ENCODE measurements around the gene SYVN1.
"Not testable (repeated sequence)": the region's sequence is repeated elsewhere in the genome, so short reads cannot be mapped to it uniquely, and the experiment has no call there.

The SYVN1 gene
- total RNA-seq, result 44.4 to 69.2 (median 55.6) reads per million in 9 experiments

GRCh38 chr11:65134240-65134951 lies at the start of gene SYVN1:
TSS of gene SYVN1 (minus strand) at chr11:65134519. CDS start at chr11:65133601, 918 bp downstream.
- Mint-ChIP-seq H3K27ac (peak within 1 kb of the TSS; percentile 100), H3K4me3 (peak within 1 kb of the TSS; percentile 98 to 99), H3K9me3 (no peaks in the 10 kb centered on the region), H3K4me1 (ENCODE audit: low read depth in 2 of 2) (peaks cover 32 to 38% of the 10 kb centered on the region in 2 donors), H3K36me3 (ENCODE audit: insufficient read depth) (peaks cover 61% of the 10 kb centered on the region), H3K27me3 (no peaks in the 10 kb centered on the region)
- DNase-seq (peak; percentile 88 to 91 (median 89)), ATAC-seq (replicated peaks) (peak; percentile 80)

- peaks cover 17% of the 10 kb centered on the region for H3K36me3 Mint-ChIP-seq (ENCODE audit: insufficient read depth)
- H3K9me3 Mint-ChIP-seq, result no peaks in the 10 kb centered on the region
- H3K4me3 Mint-ChIP-seq, result peak overlapping the region; percentile 33 to 56
- H3K4me1 Mint-ChIP-seq (ENCODE audit: low read depth in 2 of 2), result peaks cover 23 to 27% of the 10 kb centered on the region in 2 donors
- DNase-seq (no peak), ATAC-seq (replicated peaks) (no peak)
- peak overlapping the region; percentile 89 to 95 for H3K27ac Mint-ChIP-seq
- no peaks in the 10 kb centered on the region for H3K27me3 Mint-ChIP-seq
These were observed 49.0 kb upstream of the SYVN1 start for GRCh38 chr11:65183201-65183891.

GRCh38 chr11:65182258-65183170 lies 48.2 kb upstream of the SYVN1 start:
- peaks cover 13% of the 10 kb centered on the region for H3K36me3 Mint-ChIP-seq (ENCODE audit: insufficient read depth)
- no peaks in the 10 kb centered on the region for H3K9me3 Mint-ChIP-seq
- no peaks in the 10 kb centered on the region for H3K27me3 Mint-ChIP-seq
- peak overlapping the region; percentile 89 to 95 for H3K4me3 Mint-ChIP-seq
- ATAC-seq (replicated peaks), result no peak
- peaks cover 23 to 27% of the 10 kb centered on the region in 2 donors for H3K4me1 Mint-ChIP-seq (ENCODE audit: low read depth in 2 of 2)
- peak overlapping the region; percentile 89 to 95 for H3K27ac Mint-ChIP-seq
- DNase-seq, result no peak

- peak within 1 kb of the TSS; percentile 89 to 95 for H3K4me3 Mint-ChIP-seq
These were observed 47.4 kb upstream of the SYVN1 start, which contains the start of gene CAPN1 for GRCh38 chr11:65181569-65182257. TSS of gene CAPN1 (plus strand) at chr11:65181928. CDS start at chr11:65182702, 774 bp downstream.

GRCh38 chr11:65180877-65181568 lies 46.7 kb upstream of the SYVN1 start:
- DNase-seq (peak; percentile 47 to 49 (median 48)), ATAC-seq (replicated peaks) (peak; percentile 79)
- peaks cover 4% of the 10 kb centered on the region for H3K36me3 Mint-ChIP-seq (ENCODE audit: insufficient read depth)
- no peaks in the 10 kb centered on the region for H3K9me3 Mint-ChIP-seq
- H3K4me1 Mint-ChIP-seq (ENCODE audit: low read depth in 2 of 2), result peaks cover 16 to 27% of the 10 kb centered on the region in 2 donors
- peak overlapping the region; percentile 89 to 95 for H3K27ac Mint-ChIP-seq
- H3K4me3 Mint-ChIP-seq, result peak overlapping the region; percentile 89 to 95
- H3K27me3 Mint-ChIP-seq, result no peaks in the 10 kb centered on the region

More at GRCh38 chr11:65181569-65182257, 47.4 kb upstream of the SYVN1 start, which contains the start of gene CAPN1:
- Mint-ChIP-seq H3K4me1 (ENCODE audit: low read depth in 2 of 2) (peaks cover 20 to 27% of the 10 kb centered on the region in 2 donors), H3K27me3 (no peaks in the 10 kb centered on the region), H3K36me3 (ENCODE audit: insufficient read depth) (peaks cover 7% of the 10 kb centered on the region), H3K27ac (peak within 1 kb of the TSS; percentile 89 to 95), H3K9me3 (no peaks in the 10 kb centered on the region)
- ATAC-seq (replicated peaks) (peak; percentile 72), DNase-seq (peak; percentile 43 to 48 (median 46))

GRCh38 chr11:65174571-65175010 lies 40.3 kb upstream of the SYVN1 start:
- DNase-seq; H3K27ac Mint-ChIP-seq; H3K4me3 Mint-ChIP-seq; H3K36me3 Mint-ChIP-seq (ENCODE audit: insufficient read depth); H3K27me3 Mint-ChIP-seq; ATAC-seq (replicated peaks); H3K4me1 Mint-ChIP-seq (ENCODE audit: low read depth in 2 of 2); H3K9me3 Mint-ChIP-seq: not testable (repeated sequence)

GRCh38 chr11:65172600-65172999 lies 38.3 kb upstream of the SYVN1 start:
- no peak overlapping the region for H3K4me3 Mint-ChIP-seq
- H3K27ac Mint-ChIP-seq, result no peak overlapping the region
- ATAC-seq (replicated peaks) (no peak), DNase-seq (no peak)
- H3K27me3 Mint-ChIP-seq, result no peaks in the 10 kb centered on the region
- H3K9me3 Mint-ChIP-seq, result no peaks in the 10 kb centered on the region
- H3K36me3 Mint-ChIP-seq (ENCODE audit: insufficient read depth), result no peaks in the 10 kb centered on the region
- H3K4me1 Mint-ChIP-seq (ENCODE audit: low read depth in 2 of 2), result peaks cover 0 to 7% of the 10 kb centered on the region in 2 donors

GRCh38 chr11:65170058-65170534 lies 35.8 kb upstream of the SYVN1 start, which contains the start of gene SPDYC:
TSS of gene SPDYC (plus strand) at chr11:65170233. CDS start at chr11:65171358, 1,125 bp downstream.
- no peak for ATAC-seq (replicated peaks)
- Mint-ChIP-seq H3K9me3 (no peaks in the 10 kb centered on the region), H3K4me3 (peak within 1 kb of the TSS in 1 of 2 donors; percentile 1)

GRCh38 chr11:65169164-65169641 lies 34.9 kb upstream of the SYVN1 start:
- Mint-ChIP-seq H3K4me1 (ENCODE audit: low read depth in 2 of 2) (peaks cover 0 to 7% of the 10 kb centered on the region in 2 donors), H3K9me3 (no peaks in the 10 kb centered on the region), H3K27me3 (no peaks in the 10 kb centered on the region), H3K4me3 (peak overlapping the region in 1 of 2 donors; percentile 1), H3K27ac (peak overlapping the region in 1 of 2 donors; percentile 53), H3K36me3 (ENCODE audit: insufficient read depth) (no peaks in the 10 kb centered on the region)
- DNase-seq (no peak), ATAC-seq (replicated peaks) (peak; percentile 26)

More at GRCh38 chr11:65170058-65170534, 35.8 kb upstream of the SYVN1 start, which contains the start of gene SPDYC:
- DNase-seq, result no peak
- Mint-ChIP-seq H3K27me3 (no peaks in the 10 kb centered on the region), H3K27ac (peak within 1 kb of the TSS in 1 of 2 donors; percentile 53), H3K36me3 (ENCODE audit: insufficient read depth) (no peaks in the 10 kb centered on the region), H3K4me1 (ENCODE audit: low read depth in 2 of 2) (peaks cover 0 to 7% of the 10 kb centered on the region in 2 donors)

GRCh38 chr11:65167656-65168055 lies 33.3 kb upstream of the SYVN1 start:
- no peak overlapping the region for H3K4me3 Mint-ChIP-seq
- no peaks in the 10 kb centered on the region for H3K36me3 Mint-ChIP-seq (ENCODE audit: insufficient read depth)
- ATAC-seq (replicated peaks), result no peak
- no peak overlapping the region for H3K27ac Mint-ChIP-seq
- H3K27me3 Mint-ChIP-seq, result no peaks in the 10 kb centered on the region
- H3K4me1 Mint-ChIP-seq (ENCODE audit: low read depth in 2 of 2), result peaks cover 0 to 7% of the 10 kb centered on the region in 2 donors
- no peak for DNase-seq
- no peaks in the 10 kb centered on the region for H3K9me3 Mint-ChIP-seq

GRCh38 chr11:65166893-65167292 lies 32.6 kb upstream of the SYVN1 start:
- Mint-ChIP-seq H3K36me3 (ENCODE audit: insufficient read depth) (no peaks in the 10 kb centered on the region), H3K4me3 (no peak overlapping the region), H3K27me3 (no peaks in the 10 kb centered on the region), H3K27ac (no peak overlapping the region), H3K4me1 (ENCODE audit: low read depth in 2 of 2) (peaks cover 0 to 7% of the 10 kb centered on the region in 2 donors), H3K9me3 (no peaks in the 10 kb centered on the region)
- DNase-seq, result no peak
- ATAC-seq (replicated peaks), result no peak
